IMR-90 (cell line): ENCODE results near the gene PYGM. TPM values are rescaled to one million over a fixed set of nuclear protein-coding genes. Genes with fewer than 3 reads are reported as not detected.

Experiments
- ATAC-seq: fragments of 200-7000 bp; cut with Tn5 transposase; 2 replicates; pipeline ENCODE4 v1.9.1; 2020; ENCODE audit warnings: low read depth, mild to moderate bottlenecking, moderate library complexity
- BruUV-seq: library from RNA; stranded (reverse); fragments of 400-500 nt; replicated peaks from 2 replicates; lab custom pipeline; 2021; lab: Mats Ljungman, UMichigan
- CTCF ChIA-PET: fragments of 300-600 bp; formaldehyde crosslinking; extraction: SDS; loops from one replicate; lab custom pipeline; 2021; ENCODE audit warnings: antibody characterized with exemption; lab: Yijun Ruan, JAX
- POLR2A ChIA-PET: fragments of 300-600 bp; sonication (Branson Sonifier 250); formaldehyde crosslinking; loops from one replicate; lab custom pipeline; 2022; ENCODE audit warnings: antibody characterized with exemption; ENCODE audit not compliant: unreplicated experiment; lab: Charles Lee
- DNase-seq: peaks from one replicate; pipeline ENCODE4 v3.0.0; 2013
- H2AFZ ChIP-seq: replicated peaks from 2 replicates; pipeline ENCODE3; 2013; ENCODE audit warnings: low read length, mild to moderate bottlenecking; ENCODE audit not compliant: poor library complexity
- H2AK5ac ChIP-seq: 2 replicates; pipeline ENCODE4 v1.6.1; 2013; ENCODE audit warnings: low read depth, low read length, inconsistent platforms
- H2AK9ac ChIP-seq: replicated peaks from 2 replicates; pipeline ENCODE3; 2013; ENCODE audit warnings: mild to moderate bottlenecking, low read depth, low read length, moderate library complexity; ENCODE audit not compliant: poor library complexity
- H2BK120ac ChIP-seq: 2 replicates; pipeline ENCODE4 v1.6.1; 2013; ENCODE audit warnings: low read depth, low read length, inconsistent platforms
- H2BK15ac ChIP-seq: 3 replicates; pipeline ENCODE4 v1.6.1; 2013; ENCODE audit warnings: low read depth, low read length, inconsistent platforms
- H2BK20ac ChIP-seq: 2 replicates; pipeline ENCODE4 v1.6.1; 2013; ENCODE audit warnings: low read depth, mild to moderate bottlenecking, inconsistent platforms, low read length, moderate library complexity
- H2BK5ac ChIP-seq: 2 replicates; pipeline ENCODE4 v1.6.1; 2013; ENCODE audit warnings: mild to moderate bottlenecking, low read depth, low read length, inconsistent platforms; ENCODE audit not compliant: poor library complexity, severe bottlenecking
- H3K14ac ChIP-seq: replicated peaks from 2 replicates; pipeline ENCODE4 v1.6.1; 2013; ENCODE audit warnings: low read depth, low read length, inconsistent platforms
- H3K18ac ChIP-seq: 2 replicates; pipeline ENCODE4 v1.6.1; 2013; ENCODE audit warnings: low read depth, low read length, control low read depth
- H3K23ac ChIP-seq: 2 replicates; pipeline ENCODE4 v1.6.1; 2013; ENCODE audit warnings: low read depth, low read length, inconsistent platforms
- H3K27ac ChIP-seq: 2 replicates; pipeline ENCODE4 v1.5.1; 2013; ENCODE audit warnings: mild to moderate bottlenecking, control low read depth, low read length; ENCODE audit not compliant: insufficient read depth
- H3K27me3 ChIP-seq: 2 replicates; pipeline ENCODE4 v1.6.1; 2013; ENCODE audit warnings: low read length; ENCODE audit not compliant: control insufficient read depth, insufficient read depth
- H3K36me3 ChIP-seq: 2 replicates; pipeline ENCODE4 v1.6.1; 2013; ENCODE audit warnings: low read length, mixed read lengths; ENCODE audit not compliant: control insufficient read depth, insufficient read depth
- H3K4ac ChIP-seq: 2 replicates; pipeline ENCODE4 v1.6.1; 2013; ENCODE audit warnings: low read depth, low read length, inconsistent platforms
- H3K4me1 ChIP-seq: 2 replicates; pipeline ENCODE4 v1.6.1; 2013; ENCODE audit warnings: low read length, mixed read lengths; ENCODE audit not compliant: control insufficient read depth, insufficient read depth
- H3K4me2 ChIP-seq: 2 replicates; pipeline ENCODE4 v1.6.1; 2013; ENCODE audit warnings: low read depth, mild to moderate bottlenecking, control low read depth, low read length, moderate library complexity
- H3K4me3 ChIP-seq: 2 replicates; pipeline ENCODE4 v1.5.1; 2013; ENCODE audit warnings: low read depth, mild to moderate bottlenecking, control low read depth, low read length, moderate library complexity; ENCODE audit not compliant: insufficient read depth
- H3K56ac ChIP-seq: 2 replicates; pipeline ENCODE4 v1.6.1; 2013; ENCODE audit warnings: low read length, inconsistent platforms; ENCODE audit not compliant: insufficient read depth; ENCODE audit errors: extremely low read depth
- H3K79me1 ChIP-seq, 2 experiments: 2 replicates each; pipeline ENCODE4 v1.6.1; 2013; ENCODE audit warnings: low read length in 2 of 2, inconsistent platforms in 1 of 2, low read depth in 1 of 2
- H3K9ac ChIP-seq: 2 replicates; pipeline ENCODE4 v1.6.1; 2013; ENCODE audit warnings: low read depth, low read length, control low read depth
- H3K9me1 ChIP-seq: 2 replicates; pipeline ENCODE4 v1.6.1; 2013; ENCODE audit warnings: low read length, inconsistent platforms; ENCODE audit not compliant: insufficient read depth
- H3K9me3 ChIP-seq: 2 replicates; pipeline ENCODE4 v1.6.1; 2013; ENCODE audit warnings: low read length; ENCODE audit not compliant: control insufficient read depth, insufficient read depth
- H4K20me1 ChIP-seq: 2 replicates; pipeline ENCODE4 v1.6.1; 2013; ENCODE audit warnings: low read length, inconsistent platforms; ENCODE audit not compliant: insufficient read depth
- H4K5ac ChIP-seq: 2 replicates; pipeline ENCODE4 v1.6.1; 2013; ENCODE audit warnings: mild to moderate bottlenecking, low read depth, low read length, control low read depth
- H4K8ac ChIP-seq, 2 experiments: 2 replicates each; pipeline ENCODE4 v1.6.1; 2013; ENCODE audit warnings: low read depth in 2 of 2, low read length in 2 of 2, control low read depth in 1 of 2, inconsistent platforms in 1 of 2
- H4K91ac ChIP-seq: 2 replicates; pipeline ENCODE4 v1.6.1; 2013; ENCODE audit warnings: low read depth, low read length, inconsistent platforms; ENCODE audit not compliant: insufficient read depth
- BHLHE40 ChIP-seq: fragments of 150-350 bp; IDR thresholded peaks from 2 replicates; pipeline ENCODE4 v1.6.1; 2016; ENCODE audit warnings: mild to moderate bottlenecking, low read depth, low read length
- CEBPB ChIP-seq: IDR thresholded peaks from 2 replicates; pipeline ENCODE4 v1.6.1; 2012; ENCODE audit warnings: low read depth, low read length, improper control_type of control experiment
- CHD1 ChIP-seq: IDR thresholded peaks from 2 replicates; pipeline ENCODE4 v1.6.1; 2012; ENCODE audit warnings: low read depth, low read length, improper control_type of control experiment
- FOS ChIP-seq: fragments of 150-350 bp; IDR thresholded peaks from 2 replicates; pipeline ENCODE4 v1.6.1; 2016; ENCODE audit warnings: low read depth, low read length
- MAFK ChIP-seq: IDR thresholded peaks from 2 replicates; pipeline ENCODE4 v1.6.1; 2012; ENCODE audit warnings: low read depth, low read length, improper control_type of control experiment
- MAZ ChIP-seq: IDR thresholded peaks from 2 replicates; pipeline ENCODE4 v1.6.1; 2012; ENCODE audit warnings: low read depth, mild to moderate bottlenecking, low read length, improper control_type of control experiment, moderate library complexity, borderline replicate concordance
- MXI1 ChIP-seq: IDR thresholded peaks from 2 replicates; pipeline ENCODE4 v1.6.1; 2012; ENCODE audit warnings: low read depth, mild to moderate bottlenecking, low read length, moderate library complexity, borderline replicate concordance
- NFE2L2 ChIP-seq: fragments of 150-350 bp; IDR thresholded peaks from 2 replicates; pipeline ENCODE4 v1.6.1; 2016; ENCODE audit warnings: low read depth, mild to moderate bottlenecking, low read length
- POLR2A ChIP-seq: IDR thresholded peaks from 2 replicates; pipeline ENCODE4 v1.6.1; 2012; ENCODE audit warnings: mild to moderate bottlenecking, low read depth, low read length
- RAD21 ChIP-seq: IDR thresholded peaks from 2 replicates; pipeline ENCODE4 v1.6.1; 2012; ENCODE audit warnings: low read length, improper control_type of control experiment
- RCOR1 ChIP-seq: IDR thresholded peaks from 2 replicates; pipeline ENCODE4 v1.6.1; 2012; ENCODE audit warnings: mild to moderate bottlenecking, low read length, improper control_type of control experiment; ENCODE audit not compliant: insufficient replicate concordance
- RFX5 ChIP-seq: IDR thresholded peaks from 2 replicates; pipeline ENCODE4 v1.8.0; 2012; ENCODE audit warnings: low read depth, mild to moderate bottlenecking, low read length, moderate library complexity
- SMC3 ChIP-seq: fragments of 150-350 bp; IDR thresholded peaks from 2 replicates; pipeline ENCODE4 v1.6.1; 2016; ENCODE audit warnings: low read depth, mild to moderate bottlenecking, antibody characterized with exemption, low read length, moderate library complexity
- WGBS, 2 experiments: methylation state at CpG; one replicate each; pipeline versions ENCODE4 v1.1.5 to v1.1.7; 2013; ENCODE audit warnings: missing lambda C conversion rate in 2 of 2; ENCODE audit not compliant: insufficient read length in 1 of 2; ENCODE audit errors: extremely low coverage in 2 of 2; 5-methylcytosine and 5-hydroxymethylcytosine counted together
- dilution Hi-C: fragments of 300-500 bp; cut with HindIII; formaldehyde crosslinking; loops from one replicate; pipeline ENCODE4 v1.14.3; 2018; ENCODE audit warnings: low sequenced_read_pairs; ENCODE audit not compliant: unreplicated experiment
- in situ Hi-C: fragments of 300-500 bp; cut with MboI; formaldehyde crosslinking; loops from 3 replicates; pipeline ENCODE4 v1.14.3; 2019; ENCODE audit warnings: low sequenced_read_pairs, inconsistent platforms, mixed read lengths
- intact Hi-C: fragments of 100-400 bp; cut with micrococcal nuclease; formaldehyde crosslinking; loops from 2 replicates; pipeline ENCODE4 v1.10.0; 2022
- polyA plus RNA-seq, 3 experiments: library from polyadenylated mRNA; depleted of rRNA; stranded (reverse); fragments of >200 nt; gene quantifications; 2 replicates each; pipeline ENCODE4 v1.2.3, GENCODE V29; 2012; ENCODE audit warnings: low replicate concordance in 1 of 3
- total RNA-seq: library from RNA; depleted of rRNA; stranded (reverse); fragments of >200 nt; gene quantifications from 2 replicates; pipeline ENCODE4 v1.2.3, GENCODE V29; 2012
- TF ChIP-seq, protein P1 (sequence below): conservative IDR thresholded peaks from 2 replicates; pipeline ENCODE4 v1.5.1; 2012; ENCODE audit warnings: mild to moderate bottlenecking, low read depth, low read length, improper control_type of control experiment
- TF ChIP-seq, protein P2 (sequence below): fragments of 150-350 bp; IDR thresholded peaks from 2 replicates; pipeline ENCODE4 v1.6.1; 2016; ENCODE audit warnings: low read depth, mild to moderate bottlenecking, low read length, moderate library complexity, borderline replicate concordance
- TF ChIP-seq, protein P3 (sequence below): fragments of 150-350 bp; IDR thresholded peaks from 2 replicates; pipeline ENCODE4 v1.6.1; 2017; ENCODE audit warnings: mild to moderate bottlenecking, antibody characterized with exemption, low read length, low read depth

Gene PYGM
- total and polyA plus RNA-seq, 2 of the 4 experiments (the other 2 are of a cell fraction), result 0.18 to 0.21 TPM

DNA sequence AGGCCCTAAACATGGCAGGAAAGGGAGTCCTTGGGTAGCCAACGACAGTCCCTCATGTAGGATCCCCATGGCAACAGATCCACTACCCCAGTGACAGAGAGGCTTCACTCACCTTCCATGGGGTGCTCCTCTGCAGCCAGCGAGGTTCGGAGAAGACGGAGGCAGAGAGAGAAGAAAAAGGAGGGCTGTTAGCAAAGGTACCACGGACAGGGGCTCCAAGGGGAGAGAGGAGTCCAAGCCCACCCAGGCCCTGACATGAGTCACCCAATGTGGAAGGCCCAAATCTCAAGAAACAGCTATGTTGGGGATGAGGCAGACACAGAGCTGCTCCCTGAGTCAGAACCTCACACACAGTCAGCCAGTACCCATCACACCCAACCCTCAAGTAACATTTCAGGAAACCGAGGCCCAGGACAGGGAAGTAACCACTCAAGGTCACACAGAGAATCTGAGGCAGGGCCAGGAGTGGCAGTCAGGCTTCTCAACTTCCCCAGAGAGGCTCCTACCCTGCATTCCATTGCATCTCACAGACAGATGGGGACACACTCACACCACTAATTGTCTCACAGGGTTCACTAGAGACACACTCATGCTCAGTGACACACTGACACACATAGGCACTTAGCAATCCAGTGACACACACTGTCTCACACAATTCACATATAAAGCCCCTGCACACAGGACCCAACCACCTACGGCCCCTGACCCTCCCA, 62.0 kb downstream of the PYGM start:
- Histone ChIP-seq H3K27me3 (peaks cover 77% of the 10 kb centered on the region), H3K14ac (no peak overlapping the region), H2AK9ac (no peak overlapping the region), H3K79me1 (no peaks in the 10 kb centered on the region), H2AK5ac (no peak overlapping the region), H2BK120ac (no peak overlapping the region), H2BK5ac (no peak overlapping the region), H3K4me2 (no peak overlapping the region), H4K8ac (no peak overlapping the region), H4K20me1 (no peaks in the 10 kb centered on the region), H3K18ac (no peak overlapping the region), H3K56ac (no peak overlapping the region), H3K9me1 (0 out of 2 replicates have a peak, but pooled peaks cover 2% of the 10 kb centered on the region), H3K27ac (no peak overlapping the region), H4K91ac (no peak overlapping the region), H3K4ac (no peak overlapping the region), H2AFZ (no peak overlapping the region), H2BK20ac (no peak overlapping the region), H3K4me3 (no peak overlapping the region), H4K5ac (no peak overlapping the region), H3K9me3 (no peaks in the 10 kb centered on the region), H3K23ac (no peak overlapping the region), H3K9ac (no peak overlapping the region), H3K36me3 (no peaks in the 10 kb centered on the region), H2BK15ac (no peak overlapping the region), H3K4me1 (no peaks in the 10 kb centered on the region)
- intact Hi-C loops (no loop called here), in situ Hi-C loops (no loop called here), dilution Hi-C loops (no loop called here)
- no TSS peak for BruUV-seq
- ATAC-seq, result no peak
- no peak for DNase-seq
- CTCF ChIA-PET, result no interaction called here
- POLR2A ChIA-PET, result no interaction called here
- TF ChIP-seq, protein P1, sequence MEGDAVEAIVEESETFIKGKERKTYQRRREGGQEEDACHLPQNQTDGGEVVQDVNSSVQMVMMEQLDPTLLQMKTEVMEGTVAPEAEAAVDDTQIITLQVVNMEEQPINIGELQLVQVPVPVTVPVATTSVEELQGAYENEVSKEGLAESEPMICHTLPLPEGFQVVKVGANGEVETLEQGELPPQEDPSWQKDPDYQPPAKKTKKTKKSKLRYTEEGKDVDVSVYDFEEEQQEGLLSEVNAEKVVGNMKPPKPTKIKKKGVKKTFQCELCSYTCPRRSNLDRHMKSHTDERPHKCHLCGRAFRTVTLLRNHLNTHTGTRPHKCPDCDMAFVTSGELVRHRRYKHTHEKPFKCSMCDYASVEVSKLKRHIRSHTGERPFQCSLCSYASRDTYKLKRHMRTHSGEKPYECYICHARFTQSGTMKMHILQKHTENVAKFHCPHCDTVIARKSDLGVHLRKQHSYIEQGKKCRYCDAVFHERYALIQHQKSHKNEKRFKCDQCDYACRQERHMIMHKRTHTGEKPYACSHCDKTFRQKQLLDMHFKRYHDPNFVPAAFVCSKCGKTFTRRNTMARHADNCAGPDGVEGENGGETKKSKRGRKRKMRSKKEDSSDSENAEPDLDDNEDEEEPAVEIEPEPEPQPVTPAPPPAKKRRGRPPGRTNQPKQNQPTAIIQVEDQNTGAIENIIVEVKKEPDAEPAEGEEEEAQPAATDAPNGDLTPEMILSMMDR, result no peak
- TF ChIP-seq MAZ, result no peak
- no peak for TF ChIP-seq RAD21
- no peak for TF ChIP-seq MAFK
- no peak for TF ChIP-seq SMC3
- TF ChIP-seq, protein P2, sequence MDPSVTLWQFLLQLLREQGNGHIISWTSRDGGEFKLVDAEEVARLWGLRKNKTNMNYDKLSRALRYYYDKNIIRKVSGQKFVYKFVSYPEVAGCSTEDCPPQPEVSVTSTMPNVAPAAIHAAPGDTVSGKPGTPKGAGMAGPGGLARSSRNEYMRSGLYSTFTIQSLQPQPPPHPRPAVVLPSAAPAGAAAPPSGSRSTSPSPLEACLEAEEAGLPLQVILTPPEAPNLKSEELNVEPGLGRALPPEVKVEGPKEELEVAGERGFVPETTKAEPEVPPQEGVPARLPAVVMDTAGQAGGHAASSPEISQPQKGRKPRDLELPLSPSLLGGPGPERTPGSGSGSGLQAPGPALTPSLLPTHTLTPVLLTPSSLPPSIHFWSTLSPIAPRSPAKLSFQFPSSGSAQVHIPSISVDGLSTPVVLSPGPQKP, result no peak
- no peak for TF ChIP-seq FOS
- TF ChIP-seq, protein P3, sequence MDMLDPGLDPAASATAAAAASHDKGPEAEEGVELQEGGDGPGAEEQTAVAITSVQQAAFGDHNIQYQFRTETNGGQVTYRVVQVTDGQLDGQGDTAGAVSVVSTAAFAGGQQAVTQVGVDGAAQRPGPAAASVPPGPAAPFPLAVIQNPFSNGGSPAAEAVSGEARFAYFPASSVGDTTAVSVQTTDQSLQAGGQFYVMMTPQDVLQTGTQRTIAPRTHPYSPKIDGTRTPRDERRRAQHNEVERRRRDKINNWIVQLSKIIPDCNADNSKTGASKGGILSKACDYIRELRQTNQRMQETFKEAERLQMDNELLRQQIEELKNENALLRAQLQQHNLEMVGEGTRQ, result no peak
- no peak for TF ChIP-seq CHD1
- no peak for TF ChIP-seq RFX5
- no peak for TF ChIP-seq RCOR1
- no peak for TF ChIP-seq BHLHE40
- TF ChIP-seq POLR2A, result no peak
- no peak for TF ChIP-seq CEBPB
- no peak for TF ChIP-seq MXI1
- no peak for TF ChIP-seq NFE2L2
- no CpG with 5 or more reads among the region's 7 CpGs for WGBS, 2 experiments
